HG03097 (cell line): ENCODE measurements around the gene IFRD1.

Experiments
- ATAC-seq: cut with Tn5 transposase; IDR thresholded peaks from one replicate; pipeline ENCODE4 v1.9.1; 2021; ENCODE audit not compliant: unreplicated experiment, low FRiP score

Gene IFRD1, protein sequence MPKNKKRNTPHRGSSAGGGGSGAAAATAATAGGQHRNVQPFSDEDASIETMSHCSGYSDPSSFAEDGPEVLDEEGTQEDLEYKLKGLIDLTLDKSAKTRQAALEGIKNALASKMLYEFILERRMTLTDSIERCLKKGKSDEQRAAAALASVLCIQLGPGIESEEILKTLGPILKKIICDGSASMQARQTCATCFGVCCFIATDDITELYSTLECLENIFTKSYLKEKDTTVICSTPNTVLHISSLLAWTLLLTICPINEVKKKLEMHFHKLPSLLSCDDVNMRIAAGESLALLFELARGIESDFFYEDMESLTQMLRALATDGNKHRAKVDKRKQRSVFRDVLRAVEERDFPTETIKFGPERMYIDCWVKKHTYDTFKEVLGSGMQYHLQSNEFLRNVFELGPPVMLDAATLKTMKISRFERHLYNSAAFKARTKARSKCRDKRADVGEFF

DNA sequence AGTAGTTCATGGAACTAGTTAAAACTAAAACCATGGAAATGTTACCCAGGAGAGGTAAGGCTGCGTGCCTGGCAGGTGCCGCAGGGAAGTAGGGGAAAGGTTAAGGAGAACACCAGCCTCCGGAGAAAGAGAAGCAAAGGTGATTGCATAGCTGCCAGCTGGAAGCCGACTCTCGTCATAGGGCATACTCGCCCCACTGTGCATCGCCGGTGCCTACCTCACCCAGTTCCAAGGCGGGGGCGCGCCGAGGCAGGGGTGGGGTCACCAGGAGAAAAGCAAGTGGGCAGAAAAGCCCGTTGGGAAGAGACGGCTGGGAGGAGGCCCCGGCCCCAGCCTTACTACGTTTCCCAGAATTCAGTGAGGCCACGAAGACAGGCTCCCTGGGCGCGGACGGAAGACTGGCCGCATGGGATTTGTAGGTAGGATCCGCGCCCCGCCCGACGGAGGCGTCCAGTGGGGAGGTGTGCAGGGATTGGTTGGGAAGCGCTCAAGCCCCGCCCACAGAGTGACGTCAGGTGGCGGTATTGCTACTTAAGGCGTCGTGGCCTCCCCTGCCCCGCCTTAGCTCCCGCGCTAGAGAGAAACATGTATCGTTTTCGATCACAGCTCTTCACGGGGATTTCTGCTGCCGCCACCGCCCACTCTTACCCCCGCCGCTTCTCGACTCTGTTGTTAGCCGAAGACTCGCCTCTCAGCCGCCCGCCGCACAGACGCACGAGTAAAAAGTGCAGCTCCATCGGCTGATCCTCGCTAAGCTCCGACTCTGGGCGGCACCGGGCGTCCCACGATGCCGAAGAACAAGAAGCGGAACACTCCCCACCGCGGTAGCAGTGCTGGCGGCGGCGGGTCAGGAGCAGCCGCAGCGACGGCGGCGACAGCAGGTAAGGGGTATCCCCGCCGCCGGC is at the start of gene IFRD1:
Gene IFRD1 (plus strand): TSS at position 559 of the 905 bp plus-strand sequence. CDS start 229 bp downstream, at position 788.
- ATAC-seq = peak; percentile 83

DNA sequence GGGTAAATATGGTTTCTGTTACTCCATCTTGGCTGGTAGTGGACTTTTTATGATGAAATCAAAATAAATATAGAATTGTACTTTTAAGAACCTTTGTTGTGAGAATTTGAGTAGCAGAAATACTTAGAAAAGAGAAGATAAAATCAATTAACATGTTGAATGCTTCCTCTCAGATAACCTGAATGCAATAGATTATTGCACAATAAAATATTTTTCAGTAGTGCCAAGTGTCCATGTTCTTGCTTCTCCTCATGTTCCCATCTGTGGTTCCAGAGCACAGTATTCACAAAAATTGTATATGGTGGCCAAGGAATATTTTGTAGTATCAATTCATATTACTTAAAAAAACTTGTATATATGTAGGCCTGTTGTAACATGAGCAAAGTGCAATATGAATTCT is 45.9 kb upstream of the IFRD1 start:
- no peak for ATAC-seq

GRCh38 chr7:112405286-112405685 is 45.0 kb upstream of the IFRD1 start:
- no peak for ATAC-seq

DNA sequence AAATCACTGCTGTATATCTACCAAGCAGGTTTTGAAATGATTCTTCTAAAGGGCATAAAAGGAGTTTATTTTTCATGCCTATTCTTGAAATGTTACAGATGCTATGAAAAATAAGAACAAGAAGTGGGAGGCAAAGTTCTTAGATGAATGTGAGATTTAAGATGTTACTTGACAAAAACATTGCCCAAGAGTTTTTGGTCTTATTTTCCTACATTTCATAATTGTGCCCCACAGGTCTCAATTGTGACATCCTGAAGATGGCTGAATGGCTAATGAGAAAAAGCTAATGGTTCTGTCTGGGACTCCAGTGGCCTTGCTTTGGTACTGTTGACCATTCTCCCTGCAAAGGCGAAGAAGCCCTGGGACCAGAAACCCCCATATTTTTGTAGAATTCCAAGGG is 43.0 kb upstream of the IFRD1 start:
- no peak for ATAC-seq

DNA sequence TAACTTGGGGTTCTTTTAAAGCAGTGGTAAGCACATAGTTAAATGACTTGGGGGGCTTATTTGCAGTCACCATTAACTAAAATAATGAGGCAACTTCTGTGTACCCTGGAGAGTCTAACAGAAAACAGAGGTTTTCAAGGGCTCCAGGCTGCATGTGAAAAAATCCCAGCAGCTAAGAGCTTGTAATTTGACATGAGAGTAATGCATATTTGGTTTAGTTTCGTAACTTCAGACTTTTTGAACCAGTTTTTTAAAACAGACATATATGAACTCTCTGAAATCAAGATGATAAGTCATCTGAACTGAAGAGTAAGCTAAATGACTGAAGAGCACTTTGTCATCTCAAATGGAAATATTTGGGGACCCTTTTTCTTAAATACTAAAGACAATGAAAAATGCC is 40.2 kb upstream of the IFRD1 start:
- no peak for ATAC-seq

GRCh38 chr7:112411186-112411795 is 39.0 kb upstream of the IFRD1 start:
- ATAC-seq = no peak

GRCh38 chr7:112414855-112415490 is 35.3 kb upstream of the IFRD1 start:
- no peak for ATAC-seq

DNA sequence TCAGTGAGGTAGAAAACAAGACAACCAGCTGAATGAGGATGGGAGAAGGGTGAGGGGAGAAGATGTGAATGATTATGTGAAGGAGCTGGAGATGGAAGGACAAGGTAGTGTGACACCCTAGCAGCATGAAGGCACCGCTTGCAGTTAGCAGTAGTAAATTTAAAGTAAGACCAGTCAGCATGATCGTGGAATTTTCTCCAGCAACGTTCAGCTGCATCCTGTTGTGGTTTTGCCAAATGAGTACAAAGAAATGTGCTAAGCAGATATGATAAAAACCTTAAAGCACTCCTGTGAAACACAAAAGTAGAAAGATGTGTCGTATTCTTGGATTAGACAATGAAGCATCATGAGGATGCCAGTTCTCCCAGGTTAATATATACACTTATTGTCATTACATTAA is 34.1 kb upstream of the IFRD1 start:
- no peak for ATAC-seq

- ATAC-seq = no peak
Measured at GRCh38 chr7:112419543-112420130, 30.6 kb upstream of the IFRD1 start.

GRCh38 chr7:112420236-112420861 is 29.9 kb upstream of the IFRD1 start:
- ATAC-seq = no peak

DNA sequence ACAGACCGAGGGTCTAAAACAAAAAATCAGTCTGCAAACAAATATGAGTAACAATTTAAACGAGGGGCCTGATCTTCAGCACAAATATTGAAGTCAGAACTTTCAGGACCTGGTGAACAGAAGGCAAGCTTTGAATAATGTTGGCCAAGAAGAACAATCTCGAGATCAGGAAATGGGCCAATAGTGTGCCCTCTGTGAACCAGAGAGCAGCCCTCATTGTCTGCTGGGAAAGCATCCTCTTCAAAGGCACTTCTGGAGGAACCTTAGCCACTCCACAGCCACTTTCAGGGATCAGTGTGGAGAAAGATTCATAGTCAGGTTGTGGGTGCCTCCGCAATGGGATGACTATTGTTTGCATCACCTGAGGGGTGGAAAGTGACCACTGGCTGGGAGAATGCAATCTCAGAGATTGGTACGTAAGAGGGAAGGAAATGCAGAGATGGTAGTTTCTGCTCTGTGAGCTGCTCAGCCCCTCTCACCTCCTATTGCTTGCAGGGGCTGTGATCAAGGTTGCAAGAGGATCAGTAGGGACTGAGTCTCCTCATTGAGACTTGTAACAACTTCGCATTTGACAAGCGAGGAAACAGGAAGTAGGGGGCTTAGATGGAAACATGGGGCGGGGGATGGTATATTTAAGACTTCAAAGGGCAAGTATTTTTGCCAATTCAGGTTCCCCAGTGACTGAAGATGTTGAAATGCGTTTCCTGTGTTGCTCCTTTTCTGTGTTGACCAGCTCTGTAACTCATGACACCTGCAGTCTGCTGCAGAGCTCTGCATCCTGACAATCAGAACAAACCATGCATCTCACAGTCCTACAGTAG is 28.4 kb upstream of the IFRD1 start:
- no peak for ATAC-seq

- ATAC-seq = no peak
Measured at GRCh38 chr7:112422842-112423496, 27.3 kb upstream of the IFRD1 start.

- ATAC-seq = no peak
Measured at GRCh38 chr7:112423987-112424386, 26.3 kb upstream of the IFRD1 start.

DNA sequence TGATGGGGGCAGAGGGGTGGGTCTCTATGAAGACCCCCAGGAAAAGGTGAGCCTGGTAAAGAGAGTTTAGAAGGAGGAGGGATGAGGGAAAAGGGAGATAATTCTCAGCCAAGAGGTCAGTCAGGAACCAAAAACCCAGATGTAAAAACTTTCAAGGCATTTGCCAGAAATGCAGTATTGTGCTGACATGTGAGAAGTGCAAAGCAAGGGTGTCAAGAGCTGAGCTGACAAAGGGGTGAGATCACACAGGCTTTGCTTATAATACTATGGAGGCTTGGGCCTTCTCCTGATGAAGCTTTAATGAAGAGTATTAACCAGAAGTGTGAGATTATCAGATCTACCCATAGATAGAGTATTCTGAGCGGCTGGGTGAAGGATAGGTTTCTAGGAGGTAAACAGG is 22.3 kb upstream of the IFRD1 start:
- ATAC-seq = no peak

DNA sequence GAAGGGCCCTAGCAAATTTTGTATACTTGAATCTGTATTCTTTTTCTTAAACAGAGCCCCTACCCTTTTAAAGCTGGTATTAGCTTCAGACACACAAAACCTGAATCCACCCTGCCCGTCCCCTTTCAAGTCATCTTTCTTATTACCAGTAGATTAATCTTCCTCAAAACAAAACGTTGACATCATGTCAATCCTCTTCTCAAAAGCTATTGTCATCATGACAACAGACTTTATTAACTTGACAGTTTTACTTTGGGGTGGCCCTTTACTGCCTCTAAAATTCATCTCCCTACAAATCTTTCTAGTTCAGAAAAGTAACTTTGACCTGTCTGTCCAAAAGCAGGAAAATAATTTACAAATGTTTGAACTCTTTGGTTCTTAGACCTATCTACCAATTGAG is 21.5 kb upstream of the IFRD1 start:
- no peak for ATAC-seq

DNA sequence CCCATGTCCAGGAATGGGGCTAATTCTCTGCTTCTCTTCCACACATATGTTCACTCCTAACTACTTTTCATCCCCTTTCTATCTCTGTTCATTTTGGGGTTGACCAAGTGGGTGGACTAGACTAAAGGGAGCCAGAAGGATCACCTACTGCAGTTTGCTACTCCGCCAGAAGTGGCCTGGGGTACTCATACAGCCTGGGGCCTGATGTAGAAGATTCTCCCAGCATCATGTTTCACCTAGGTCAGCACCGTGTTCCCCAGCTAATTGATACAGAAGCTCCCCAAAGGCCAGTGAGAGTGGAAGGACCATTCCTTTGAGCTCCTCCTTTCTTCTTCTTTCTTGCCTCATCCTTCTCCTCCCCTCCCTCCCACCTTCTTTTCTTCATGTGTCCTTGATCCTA is 19.6 kb upstream of the IFRD1 start:
- no peak for ATAC-seq

GRCh38 chr7:112431803-112432202 is 18.5 kb upstream of the IFRD1 start:
- no peak for ATAC-seq

DNA sequence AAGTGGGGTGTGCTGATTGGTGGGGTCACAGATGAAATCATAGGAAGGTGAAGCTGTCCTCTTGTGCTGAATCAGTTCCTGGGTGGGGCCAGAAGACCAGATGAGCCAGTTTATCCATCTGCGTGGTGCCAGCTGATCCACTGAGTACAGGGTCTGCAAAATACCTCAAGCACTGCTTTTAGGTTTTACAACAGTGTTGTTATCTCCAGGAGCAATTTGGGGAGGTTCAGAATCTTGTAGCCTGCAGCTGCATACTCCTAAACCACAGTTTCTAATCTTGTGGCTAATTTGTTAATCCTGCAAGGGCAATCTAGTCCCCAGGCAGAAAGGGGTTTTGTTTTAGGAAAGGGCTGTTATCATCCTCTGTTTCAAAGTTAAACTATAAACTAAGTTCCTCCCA is 17.0 kb upstream of the IFRD1 start:
- ATAC-seq = no peak

DNA sequence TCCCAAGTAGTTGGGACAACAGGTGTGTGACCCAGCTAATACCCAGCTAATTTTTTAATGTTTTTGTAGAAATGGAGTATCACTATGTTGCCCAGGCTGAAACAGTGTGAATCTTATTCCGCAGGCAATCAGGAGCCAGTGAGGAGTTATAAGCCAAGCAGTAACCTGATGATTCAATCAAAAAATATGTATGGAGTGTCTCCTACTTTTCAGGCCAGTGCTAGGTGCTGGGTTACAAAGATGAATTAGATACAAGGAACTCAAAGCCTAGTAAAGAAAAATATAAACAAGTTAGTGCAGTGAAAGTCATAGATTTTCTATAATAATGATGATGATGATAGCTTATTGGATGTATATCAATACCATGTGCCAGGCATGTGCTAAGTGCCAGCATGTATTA is 13.2 kb upstream of the IFRD1 start:
- no peak for ATAC-seq
